Measurements from ENCODE around the gene CACNA1G. TPM values are rescaled to one million over a fixed set of nuclear protein-coding genes. Genes with fewer than 3 reads are reported as not detected.

Gene CACNA1G
- total RNA-seq, 1 experiment from 2014 or later: 6.7 TPM

- DNase-seq (ENCODE audit: low spot score): no peak
- TF ChIP-seq TEAD1 (CRISPR knock-in tag; IDR thresholded peaks at IDR 0.05) (no peak), ZNF671 (CRISPR knock-in tag; IDR thresholded peaks at IDR 0.05) (no peak), JAZF1 (CRISPR knock-in tag; IDR thresholded peaks at IDR 0.05) (no peak), ETV6 (CRISPR knock-in tag; IDR thresholded peaks at IDR 0.05) (no peak), ERG (CRISPR knock-in tag; IDR thresholded peaks at IDR 0.05) (no peak), SMAD3 (CRISPR knock-in tag; IDR thresholded peaks at IDR 0.05; ENCODE audit: borderline replicate concordance) (no peak), RELA (CRISPR knock-in tag; IDR thresholded peaks at IDR 0.05; ENCODE audit: borderline replicate concordance) (no peak), E2F1 (CRISPR knock-in tag; IDR thresholded peaks at IDR 0.05) (no peak), TCF7 (CRISPR knock-in tag; IDR thresholded peaks at IDR 0.05; ENCODE audit: low read depth) (no peak), CREM (CRISPR knock-in tag; IDR thresholded peaks at IDR 0.05) (no peak), ZNF425 (CRISPR knock-in tag; conservative IDR thresholded peaks at IDR 0.05) (no peak), E2F5 (CRISPR knock-in tag; IDR thresholded peaks at IDR 0.05) (no peak), ZNF416 (CRISPR knock-in tag; IDR thresholded peaks at IDR 0.05) (no peak), USF1 (CRISPR knock-in tag; IDR thresholded peaks at IDR 0.05) (no peak), ZSCAN18 (CRISPR knock-in tag; IDR thresholded peaks at IDR 0.05) (no peak), ZNF232 (CRISPR knock-in tag; IDR thresholded peaks at IDR 0.05) (no peak), GTF2I (CRISPR knock-in tag; conservative IDR thresholded peaks at IDR 0.05) (no peak), ZNF121 (CRISPR knock-in tag; IDR thresholded peaks at IDR 0.05) (no peak), ZMAT4 (CRISPR knock-in tag; IDR thresholded peaks at IDR 0.05) (no peak), FOXJ3 (CRISPR knock-in tag; IDR thresholded peaks at IDR 0.05; ENCODE audit: borderline replicate concordance) (no peak)
- no peaks in the 10 kb centered on the region for H3K9me3 Mint-ChIP-seq
- ATAC-seq: no peak
- peak overlapping the region; percentile 26; the same call in 1 of the 2 replicates for H3K27ac Mint-ChIP-seq
- no peak overlapping the region for H3K4me3 Mint-ChIP-seq
- no peaks in the 10 kb centered on the region for H3K4me1 Mint-ChIP-seq
- peaks cover 3% of the 10 kb centered on the region; the same call in 1 of the 2 replicates for H3K27me3 Mint-ChIP-seq (ENCODE audit: low read depth)
- POLR2A ChIA-PET: no interaction called here
- H3K36me3 Mint-ChIP-seq: no peaks in the 10 kb centered on the region
- CTCF ChIA-PET: interaction anchor here (1.2 kb wide), 1 partner anchor 21 kb away, joined by 3 read pairs; no protein-coding TSS in a partner anchor
Observed at GRCh38 chr17:50647187-50647586, 86.7 kb downstream of the CACNA1G start.
